Liver (tissue), 9 donors: ENCODE measurements around the gene TEX51. TPM values are rescaled to one million over a fixed set of nuclear protein-coding genes. Genes with fewer than 3 reads are reported as not detected.

ENCODE experiments used
- DNase-seq: peaks from one replicate; pipeline ENCODE4 v3.0.0-alpha.2; 2017; ENCODE audit warnings: low spot score
- H3K27ac ChIP-seq, 2 donors: one replicate each; pipeline ENCODE4 v1.7.0; 2013; ENCODE audit warnings: inconsistent platforms in 2 of 2, low read length in 2 of 2, control low read depth in 1 of 2, low read depth in 1 of 2, mild to moderate bottlenecking in 1 of 2
- H3K27me3 ChIP-seq, 4 donors: one replicate each; pipeline versions ENCODE4 v1.6.1 to v1.7.0; 2013; ENCODE audit warnings: low read length in 3 of 4, inconsistent platforms in 1 of 4, mild to moderate bottlenecking in 1 of 4, moderate library complexity in 1 of 4; ENCODE audit not compliant: control insufficient read depth in 4 of 4, insufficient read depth in 4 of 4
- H3K36me3 ChIP-seq, 4 donors: one replicate each; pipeline versions ENCODE4 v1.6.1 to v1.7.0; 2013; ENCODE audit warnings: low read length in 3 of 4, mild to moderate bottlenecking in 3 of 4, low read depth in 1 of 4, moderate library complexity in 1 of 4; ENCODE audit not compliant: control insufficient read depth in 4 of 4, insufficient read depth in 3 of 4
- H3K4me1 ChIP-seq, 4 donors: one replicate each; pipeline versions ENCODE4 v1.6.1 to v1.7.0; 2013; ENCODE audit warnings: low read length in 3 of 4, mild to moderate bottlenecking in 3 of 4, moderate library complexity in 1 of 4; ENCODE audit not compliant: control insufficient read depth in 4 of 4, insufficient read depth in 4 of 4
- H3K4me3 ChIP-seq, 3 donors: one replicate each; pipeline versions ENCODE4 v1.6.1 to v1.7.0; 2013; ENCODE audit warnings: low read length in 3 of 3, control low read depth in 1 of 3, low read depth in 1 of 3, mild to moderate bottlenecking in 1 of 3
- H3K9ac ChIP-seq, 2 donors: one replicate each; pipeline ENCODE4 v1.7.0; 2013; ENCODE audit warnings: low read length in 2 of 2, mild to moderate bottlenecking in 2 of 2, moderate library complexity in 2 of 2, control low read depth in 1 of 2, low read depth in 1 of 2
- H3K9me3 ChIP-seq, 4 donors: one replicate each; pipeline versions ENCODE4 v1.6.1 to v1.7.0; 2013; ENCODE audit warnings: low read length in 3 of 4; ENCODE audit not compliant: control insufficient read depth in 4 of 4
- CTCF ChIP-seq: fragments of 150-350 bp; IDR thresholded peaks from 2 replicates; pipeline ENCODE4 v1.5.1; 2017; ENCODE audit warnings: improper control_type of control experiment, low read depth, low read length; ENCODE audit not compliant: missing input control
- EGR1 ChIP-seq, 2 donors: IDR thresholded peaks; 2 replicates each; pipeline ENCODE4 v1.6.1; 2016 to 2018; ENCODE audit warnings: antibody characterized with exemption in 2 of 2, low read depth in 2 of 2
- FOXA1 ChIP-seq: IDR thresholded peaks from 2 replicates; pipeline ENCODE4 v1.6.1; 2016; ENCODE audit warnings: antibody characterized with exemption
- FOXA2 ChIP-seq: IDR thresholded peaks from 2 replicates; pipeline ENCODE4 v1.6.1; 2016; ENCODE audit warnings: antibody characterized with exemption
- GABPA ChIP-seq, 2 donors: IDR thresholded peaks in 1 of 2; conservative IDR thresholded peaks in 1 of 2; 2 replicates each; pipeline ENCODE4 v1.6.1; 2016; ENCODE audit warnings: antibody characterized with exemption in 2 of 2, mild to moderate bottlenecking in 1 of 2, moderate library complexity in 1 of 2
- HNF4G ChIP-seq: IDR thresholded peaks from 2 replicates; pipeline ENCODE4 v1.6.1; 2016; ENCODE audit warnings: antibody characterized with exemption
- JUND ChIP-seq, 2 donors: IDR thresholded peaks; 2 replicates each; pipeline ENCODE4 v1.6.1; 2016; ENCODE audit warnings: antibody characterized with exemption in 2 of 2
- MAX ChIP-seq: IDR thresholded peaks from 2 replicates; pipeline ENCODE4 v1.6.1; 2016; ENCODE audit warnings: antibody characterized with exemption
- NR2F2 ChIP-seq: IDR thresholded peaks from 2 replicates; pipeline ENCODE4 v1.6.1; 2016; ENCODE audit warnings: antibody characterized with exemption
- RAD21 ChIP-seq, 2 donors: IDR thresholded peaks; 2 replicates each; pipeline ENCODE4 v1.6.1; 2016; ENCODE audit warnings: antibody characterized with exemption in 2 of 2, mild to moderate bottlenecking in 2 of 2
- RXRA ChIP-seq, 2 donors: IDR thresholded peaks; 2 replicates each; pipeline ENCODE4 v1.6.1; 2017 to 2018; ENCODE audit warnings: antibody characterized with exemption in 2 of 2, mild to moderate bottlenecking in 1 of 2
- TAF1 ChIP-seq: conservative IDR thresholded peaks from 2 replicates; pipeline ENCODE4 v1.6.1; 2016; ENCODE audit warnings: antibody characterized with exemption, mild to moderate bottlenecking
- YY1 ChIP-seq: IDR thresholded peaks from 2 replicates; pipeline ENCODE4 v1.6.1; 2016; ENCODE audit warnings: antibody characterized with exemption, mild to moderate bottlenecking
- WGBS: extraction: QIAGEN DNeasy Blood & Tissue Kit; methylation state at CpG from one replicate; pipeline ENCODE4 v1.1.7; 2013; 5-methylcytosine and 5-hydroxymethylcytosine counted together
- polyA plus RNA-seq, 2 donors: library from polyadenylated mRNA; stranded (reverse) in 1 of 2; unstranded in 1 of 2; fragments of 200-250 nt in 1 of 2; fragments of >200 nt in 1 of 2; fragmentation: Nextera tagmentation in 1 of 2; extraction: Ambion mirVana in 1 of 2; gene quantifications; one replicate each; pipeline versions ENCODE4 v1.2.1 to v1.2.3, GENCODE V29; 2013 to 2015
- total RNA-seq, 2 donors: library from RNA; depleted of rRNA; stranded (reverse); fragments of >200 nt; gene quantifications; one replicate each; pipeline ENCODE4 v1.2.3, GENCODE V29; 2014
- TF ChIP-seq, protein P1 (sequence below): IDR thresholded peaks from 2 replicates; pipeline ENCODE4 v1.6.1; 2016; ENCODE audit warnings: antibody characterized with exemption
- TF ChIP-seq, protein P2 (sequence below): IDR thresholded peaks from 2 replicates; pipeline ENCODE4 v1.6.1; 2016; ENCODE audit warnings: antibody characterized with exemption
- donor health status: healthy.
- donor health status: healthy.
- donor health status: healthy.
- donor health status: healthy.
- donor health status: healthy.

The TEX51 gene
- total and polyA plus RNA-seq, 4 donors, result not detected

GRCh38 chr2:126912201-126912600 lies 13.5 kb downstream of the TEX51 start:
- Histone ChIP-seq H3K27me3 (peaks cover 0 to 4% (median 0%) of the 10 kb centered on the region in 4 donors), H3K4me1 (no peaks in the 10 kb centered on the region), H3K9ac (no peak overlapping the region), H3K9me3 (no peaks in the 10 kb centered on the region), H3K4me3 (no peak overlapping the region), H3K36me3 (no peaks in the 10 kb centered on the region), H3K27ac (no peak overlapping the region)
- WGBS, result 88% methylated on average over 7 of the region's 7 CpGs
- TF ChIP-seq YY1 (no peak), RAD21 (IDR thresholded peaks at IDR 0.05) (no peak), RXRA (IDR thresholded peaks at IDR 0.05) (no peak), FOXA2 (no peak), FOXA1 (no peak), JUND (IDR thresholded peaks at IDR 0.05) (no peak), MAX (no peak)
- TF ChIP-seq, protein P1, sequence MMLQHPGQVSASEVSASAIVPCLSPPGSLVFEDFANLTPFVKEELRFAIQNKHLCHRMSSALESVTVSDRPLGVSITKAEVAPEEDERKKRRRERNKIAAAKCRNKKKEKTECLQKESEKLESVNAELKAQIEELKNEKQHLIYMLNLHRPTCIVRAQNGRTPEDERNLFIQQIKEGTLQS, result no peak
- DNase-seq, result no peak

DNA sequence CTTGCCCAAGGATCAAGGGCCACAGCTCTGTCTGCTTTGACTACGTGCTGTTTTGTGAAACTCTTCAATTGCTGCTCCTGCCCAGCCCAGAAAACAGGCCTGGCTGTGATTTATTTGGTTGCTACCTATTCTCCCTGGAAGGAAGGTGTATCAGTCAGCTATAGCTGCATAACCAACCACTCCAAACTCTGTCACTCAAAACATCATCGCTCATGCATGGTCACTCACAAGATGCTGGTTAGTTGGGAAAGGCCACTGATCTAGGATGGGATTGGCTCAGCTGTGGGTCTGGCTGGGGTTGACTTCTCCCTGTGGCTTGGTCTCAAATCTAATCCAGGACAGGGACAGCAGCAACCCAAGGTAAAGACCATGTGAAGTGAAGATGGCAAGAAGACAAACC lies 14.6 kb downstream of the TEX51 start:
- H3K27ac ChIP-seq, result no peak overlapping the region
- no peaks in the 10 kb centered on the region for H3K4me1 ChIP-seq
- no peaks in the 10 kb centered on the region for H3K36me3 ChIP-seq
- no peak overlapping the region for H3K4me3 ChIP-seq
- peaks cover 0 to 3% (median 0%) of the 10 kb centered on the region in 4 donors for H3K27me3 ChIP-seq
- TF ChIP-seq, protein P2, sequence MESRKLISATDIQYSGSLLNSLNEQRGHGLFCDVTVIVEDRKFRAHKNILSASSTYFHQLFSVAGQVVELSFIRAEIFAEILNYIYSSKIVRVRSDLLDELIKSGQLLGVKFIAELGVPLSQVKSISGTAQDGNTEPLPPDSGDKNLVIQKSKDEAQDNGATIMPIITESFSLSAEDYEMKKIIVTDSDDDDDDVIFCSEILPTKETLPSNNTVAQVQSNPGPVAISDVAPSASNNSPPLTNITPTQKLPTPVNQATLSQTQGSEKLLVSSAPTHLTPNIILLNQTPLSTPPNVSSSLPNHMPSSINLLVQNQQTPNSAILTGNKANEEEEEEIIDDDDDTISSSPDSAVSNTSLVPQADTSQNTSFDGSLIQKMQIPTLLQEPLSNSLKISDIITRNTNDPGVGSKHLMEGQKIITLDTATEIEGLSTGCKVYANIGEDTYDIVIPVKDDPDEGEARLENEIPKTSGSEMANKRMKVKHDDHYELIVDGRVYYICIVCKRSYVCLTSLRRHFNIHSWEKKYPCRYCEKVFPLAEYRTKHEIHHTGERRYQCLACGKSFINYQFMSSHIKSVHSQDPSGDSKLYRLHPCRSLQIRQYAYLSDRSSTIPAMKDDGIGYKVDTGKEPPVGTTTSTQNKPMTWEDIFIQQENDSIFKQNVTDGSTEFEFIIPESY, result no peak
- TF ChIP-seq, protein P1, result no peak
- TF ChIP-seq MAX (no peak), FOXA2 (no peak), EGR1 (IDR thresholded peaks at IDR 0.05; ENCODE audit: low read depth in 2 of 2) (no peak), GABPA (IDR thresholded peaks at IDR 0.05 in 1 of 2, conservative IDR thresholded peaks at IDR 0.05 in 1 of 2) (no peak), HNF4G (no peak), TAF1 (no peak), RXRA (IDR thresholded peaks at IDR 0.05) (no peak), FOXA1 (no peak), CTCF (no peak), NR2F2 (no peak), YY1 (no peak)
- 86% methylated on average over 2 of the region's 2 CpGs for WGBS
- DNase-seq, result no peak
- H3K9me3 ChIP-seq, result no peaks in the 10 kb centered on the region
- no peak overlapping the region for H3K9ac ChIP-seq
